Activated CD8-positive, alpha-beta memory T cell treated with anti-CD3 and anti-CD28 coated beads, Interleukin-2, amount 50 U/mL, for 1 hour (primary cell): ENCODE results near the gene DMXL2.
A peak's percentile ranks its signal among the peaks of the same experiment; 100 is the strongest.
"Not testable (repeated sequence)": the region's sequence is repeated elsewhere in the genome, so short reads cannot be mapped to it uniquely, and the experiment has no call there.

ENCODE experiments used
- DNase-seq: peaks from one replicate; pipeline ENCODE4 v3.0.0-alpha.2; 2020; ENCODE audit errors: extremely low read depth

The DMXL2 gene, protein sequence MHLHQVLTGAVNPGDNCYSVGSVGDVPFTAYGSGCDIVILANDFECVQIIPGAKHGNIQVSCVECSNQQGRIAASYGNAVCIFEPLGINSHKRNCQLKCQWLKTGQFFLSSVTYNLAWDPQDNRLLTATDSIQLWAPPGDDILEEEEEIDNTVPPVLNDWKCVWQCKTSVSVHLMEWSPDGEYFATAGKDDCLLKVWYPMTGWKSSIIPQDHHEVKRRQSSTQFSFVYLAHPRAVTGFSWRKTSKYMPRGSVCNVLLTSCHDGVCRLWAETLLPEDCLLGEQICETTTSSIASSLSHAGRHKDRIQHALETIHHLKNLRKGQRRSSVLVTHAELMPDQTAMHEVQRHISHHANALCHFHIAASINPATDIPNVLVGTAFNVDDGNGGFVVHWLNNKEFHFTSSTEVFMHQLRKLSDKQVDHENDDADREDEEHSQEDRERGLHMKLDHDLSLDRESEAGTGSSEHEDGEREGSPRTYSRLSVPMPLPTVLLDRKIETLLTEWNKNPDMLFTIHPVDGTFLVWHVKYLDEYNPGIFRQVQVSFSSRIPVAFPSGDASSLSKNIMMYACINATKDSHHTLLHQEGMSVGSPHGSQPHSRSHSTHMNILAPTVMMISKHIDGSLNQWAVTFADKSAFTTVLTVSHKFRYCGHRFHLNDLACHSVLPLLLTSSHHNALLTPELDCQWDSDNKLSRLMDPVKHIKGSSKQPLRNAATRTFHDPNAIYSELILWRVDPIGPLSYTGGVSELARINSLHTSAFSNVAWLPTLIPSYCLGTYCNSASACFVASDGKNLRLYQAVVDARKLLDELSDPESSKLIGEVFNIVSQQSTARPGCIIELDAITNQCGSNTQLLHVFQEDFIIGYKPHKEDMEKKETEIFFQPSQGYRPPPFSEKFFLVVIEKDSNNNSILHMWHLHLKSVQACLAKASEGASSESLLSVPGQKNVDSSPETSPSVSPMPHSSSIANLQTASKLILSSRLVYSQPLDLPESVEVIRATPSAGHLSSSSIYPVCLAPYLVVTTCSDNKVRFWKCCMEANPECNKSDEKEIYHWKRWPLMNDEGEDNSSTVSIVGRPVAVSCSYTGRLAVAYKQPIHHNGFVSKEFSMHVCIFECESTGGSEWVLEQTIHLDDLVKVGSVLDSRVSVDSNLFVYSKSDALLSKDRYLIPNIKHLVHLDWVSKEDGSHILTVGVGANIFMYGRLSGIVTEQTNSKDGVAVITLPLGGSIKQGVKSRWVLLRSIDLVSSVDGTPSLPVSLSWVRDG (N-terminal part only)

DNA sequence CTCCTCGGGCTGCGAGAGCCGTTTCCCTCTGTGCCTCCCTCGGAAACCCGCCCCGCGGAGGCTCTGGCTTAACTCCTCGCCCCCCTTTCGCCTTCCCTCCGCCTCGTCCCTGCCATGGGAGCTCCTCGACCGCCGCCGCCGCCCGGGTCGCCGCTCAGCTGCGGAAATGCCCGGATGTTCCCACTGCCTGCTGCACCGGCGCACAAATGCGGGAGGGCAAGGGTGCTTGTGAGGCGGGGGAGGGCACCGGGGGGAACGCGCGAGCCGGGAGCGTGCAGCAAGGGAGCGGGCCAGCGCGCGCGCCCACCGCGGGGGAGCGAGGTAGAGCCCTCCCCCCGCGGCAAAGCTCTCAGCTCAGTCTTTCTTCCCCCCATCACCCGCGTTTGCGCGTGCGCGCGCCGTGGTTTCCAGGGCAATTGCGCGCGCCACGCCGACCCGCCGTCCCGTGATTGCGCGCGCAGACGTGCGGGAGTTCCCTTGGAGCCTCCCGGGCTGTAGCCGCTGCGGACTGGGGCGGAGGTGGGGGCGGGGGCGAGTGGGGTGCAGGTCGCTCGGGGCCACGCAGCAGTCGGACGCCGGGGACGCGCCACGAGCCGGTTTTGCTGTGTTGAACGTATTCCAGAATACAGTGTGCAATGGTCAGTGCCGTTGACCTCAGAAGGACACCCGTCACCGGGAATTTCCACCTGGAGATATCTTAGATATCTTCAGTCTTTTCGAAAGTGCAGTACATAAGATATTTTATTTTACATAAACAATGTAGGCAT, at the start of gene DMXL2:
TSS of gene DMXL2 (minus strand) at position 168 of the 767 bp plus-strand sequence. CDS start 226 bp downstream, outside the sequence.
- DNase-seq: peak; percentile 26

- DNase-seq: no peak
Observed at GRCh38 chr15:51672155-51672687, 49.6 kb upstream of the DMXL2 start.

DNA sequence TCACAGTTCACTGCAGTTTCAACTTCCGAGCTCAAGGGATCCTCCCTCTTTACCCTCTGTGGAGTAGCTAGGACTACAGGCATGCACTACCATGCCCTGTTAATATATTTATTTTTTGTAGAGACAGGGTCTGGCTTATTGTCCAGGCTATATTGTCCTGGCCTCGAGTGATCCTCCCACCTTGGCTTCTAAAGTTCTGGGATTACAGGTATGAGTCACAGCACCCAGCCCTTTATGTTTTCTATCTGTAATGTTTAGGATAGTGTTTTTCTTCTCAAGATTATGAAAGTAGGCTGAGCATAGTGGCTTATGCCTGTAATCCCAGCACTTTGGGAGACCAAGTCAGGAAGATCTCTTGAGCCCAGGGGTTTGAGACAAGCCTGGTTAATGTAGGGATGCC, 46.8 kb upstream of the DMXL2 start:
- no peak for DNase-seq

DNA sequence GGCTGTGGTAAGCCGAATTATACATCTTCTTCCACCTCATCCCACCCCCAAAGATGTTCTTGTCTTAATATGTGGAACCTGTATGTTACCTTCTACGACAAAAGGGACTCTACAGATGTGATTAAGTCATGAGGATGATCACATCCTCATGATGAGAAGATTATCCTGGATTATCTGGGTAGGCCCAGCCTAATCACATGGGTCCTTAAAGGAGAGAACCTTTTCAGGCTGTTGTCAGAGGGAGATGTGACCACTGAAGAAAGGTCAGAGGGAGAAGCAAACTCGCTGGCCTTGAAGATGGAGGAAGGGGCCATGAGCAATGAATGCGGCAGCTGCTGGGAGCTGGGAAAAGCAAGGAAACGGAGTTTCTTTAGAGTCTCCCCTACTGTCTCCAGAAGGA, 45.9 kb upstream of the DMXL2 start:
- DNase-seq: no peak

GRCh38 chr15:51667478-51667877, 44.9 kb upstream of the DMXL2 start:
- DNase-seq: no peak

- no peak for DNase-seq
Observed at GRCh38 chr15:51661072-51661471, 38.5 kb upstream of the DMXL2 start.

DNA sequence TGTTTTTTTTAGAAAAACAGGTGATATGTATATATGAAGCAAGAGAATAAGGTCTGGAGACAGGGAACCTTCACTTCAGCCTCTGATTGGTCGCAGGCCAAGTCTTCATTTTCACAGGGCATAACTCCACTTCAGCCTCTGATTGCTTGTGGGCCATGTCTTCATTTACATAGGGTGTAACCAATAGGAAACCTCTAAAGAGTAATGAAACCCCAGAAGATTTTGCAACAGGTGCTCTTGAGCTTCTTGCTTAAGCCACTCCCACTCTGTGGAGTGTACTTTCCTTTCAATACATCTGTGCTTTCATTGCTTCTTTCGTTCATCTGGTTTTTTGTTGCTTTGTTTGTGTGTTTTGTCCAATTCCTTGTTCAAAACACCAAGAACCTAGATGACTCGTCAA, 36.1 kb upstream of the DMXL2 start:
- DNase-seq: no peak

- not testable (repeated sequence) for DNase-seq
Observed at GRCh38 chr15:51655401-51656057, 33.0 kb upstream of the DMXL2 start.

GRCh38 chr15:51652084-51652668, 29.6 kb upstream of the DMXL2 start:
- DNase-seq: no peak

GRCh38 chr15:51649659-51650521, 27.3 kb upstream of the DMXL2 start:
- peak; percentile 16 for DNase-seq

GRCh38 chr15:51648643-51649042, 26.1 kb upstream of the DMXL2 start:
- not testable (repeated sequence) for DNase-seq

DNA sequence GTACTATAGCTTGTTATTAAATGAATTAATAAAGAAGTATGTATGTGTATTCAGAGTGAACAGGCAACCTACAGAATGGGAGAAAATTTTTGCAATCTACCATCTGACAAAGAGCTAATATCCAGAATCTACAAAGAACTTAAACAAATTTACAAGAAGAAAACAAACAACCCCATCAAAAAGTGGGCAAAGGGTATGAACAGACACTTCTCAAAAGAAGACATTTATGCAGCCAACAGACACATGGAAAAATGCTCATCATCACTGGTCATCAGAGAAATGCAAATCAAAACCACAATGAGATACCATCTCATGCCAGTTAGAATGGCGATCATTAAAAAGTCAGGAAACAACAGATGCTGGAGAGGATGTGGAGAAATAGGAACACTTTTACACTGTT, 25.5 kb upstream of the DMXL2 start:
- DNase-seq: not testable (repeated sequence)

GRCh38 chr15:51647128-51647562, 24.6 kb upstream of the DMXL2 start:
- DNase-seq: no peak

DNA sequence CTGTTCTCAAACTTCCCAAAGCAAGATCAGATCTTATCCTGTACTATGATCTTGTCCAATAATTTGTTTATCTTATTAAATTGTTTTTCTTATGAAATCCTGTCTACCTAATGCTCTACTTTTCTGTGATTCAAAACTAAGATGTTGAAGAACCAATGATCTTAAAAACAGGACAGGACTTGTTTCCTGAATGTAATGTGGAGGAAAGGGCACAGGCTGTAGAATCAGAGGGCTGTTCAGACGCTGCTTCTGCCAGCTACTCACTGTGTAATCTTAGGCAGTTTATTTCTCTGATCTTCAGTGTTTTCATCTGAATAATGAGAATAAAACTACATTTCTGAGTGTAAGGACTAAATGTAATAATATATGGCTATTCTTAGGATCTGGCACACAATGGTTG, 20.1 kb upstream of the DMXL2 start:
- DNase-seq: no peak

GRCh38 chr15:51641490-51642130, 19.0 kb upstream of the DMXL2 start:
- DNase-seq: no peak

GRCh38 chr15:51634591-51635198, 12.1 kb upstream of the DMXL2 start:
- no peak for DNase-seq

GRCh38 chr15:51629612-51630011, 7.0 kb upstream of the DMXL2 start:
- DNase-seq: no peak

DNA sequence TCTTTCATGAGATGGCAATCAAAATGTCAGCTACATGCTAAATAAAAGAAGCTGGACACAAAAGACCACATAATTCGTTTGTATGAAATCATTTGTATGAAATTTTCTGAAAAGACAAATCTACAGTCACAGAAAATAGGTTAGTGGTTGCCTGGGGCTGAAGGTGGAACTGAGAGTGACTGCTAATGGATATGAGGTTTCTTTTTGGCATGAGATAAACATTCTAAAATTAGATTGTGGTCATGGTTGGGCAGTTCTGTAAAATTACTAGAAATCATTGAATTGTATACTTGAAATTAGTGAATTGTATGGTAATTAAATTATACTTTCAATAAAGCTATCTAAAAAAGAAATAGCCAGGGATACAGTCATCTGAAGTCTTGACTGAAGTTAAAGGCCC, 2.7 kb upstream of the DMXL2 start:
- DNase-seq: no peak
